Gastrocnemius medialis (tissue), 4 donors: ENCODE data around the gene OTOP3.

Experiments
- POLR2A ChIP-seq, 2 donors: fragments of 450-650 bp; IDR thresholded peaks; one replicate each; pipeline ENCODE4 v1.6.1; 2017; ENCODE audit warnings: antibody characterized with exemption in 2 of 2, mild to moderate bottlenecking in 2 of 2, moderate library complexity in 2 of 2
- TF ChIP-seq, protein P1 (sequence below), 5 experiments: fragments of 450-650 bp in 3 of 5; fragments of 200-600 bp in 2 of 5; sonication (generic) in 2 of 5; IDR thresholded peaks in 4 of 5; conservative IDR thresholded peaks in 1 of 5; 1 replicate in 4 of 5; 2 replicates in 1 of 5; pipeline ENCODE4 v1.5.1; 2016 to 2019; ENCODE audit warnings: antibody characterized with exemption in 5 of 5, mild to moderate bottlenecking in 3 of 5, moderate library complexity in 3 of 5

DNA sequence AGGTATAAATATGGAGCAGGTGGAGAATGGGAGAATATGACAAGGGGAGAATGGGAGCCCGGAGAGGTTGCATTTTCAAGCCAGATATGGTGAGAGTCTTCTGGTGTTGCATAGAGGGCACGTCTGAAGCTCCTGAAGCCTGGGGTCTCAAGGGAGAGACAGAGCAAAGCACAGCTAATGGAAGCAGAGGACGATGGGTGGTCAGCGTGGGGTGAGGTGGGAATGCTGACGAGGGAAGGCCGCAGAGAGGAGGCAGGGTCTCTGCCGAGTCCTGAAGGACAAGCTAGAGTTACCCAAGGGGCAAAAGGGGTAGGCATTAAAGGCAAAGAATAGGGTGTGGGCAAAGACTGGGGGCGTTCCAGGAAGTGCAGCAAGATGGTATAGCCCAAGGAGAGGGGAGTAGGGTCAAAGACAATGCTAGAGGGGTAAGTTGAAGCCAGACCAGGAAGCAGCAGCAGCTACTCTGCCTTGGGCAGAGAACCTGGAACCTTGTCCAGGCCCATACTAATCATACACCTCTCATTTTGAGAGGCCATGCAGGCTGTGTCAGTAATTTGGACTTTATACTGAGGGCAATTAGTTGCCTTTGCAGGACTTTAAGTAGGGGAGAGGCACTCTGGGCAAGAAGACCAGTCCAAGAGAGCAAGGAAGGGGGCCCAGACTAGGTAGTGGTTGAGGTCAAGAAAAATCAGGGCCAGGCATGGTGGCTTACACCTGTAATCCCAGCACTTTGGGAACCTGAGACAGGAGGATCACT lies 2.7 kb downstream of the OTOP3 start:
- TF ChIP-seq, protein P1, sequence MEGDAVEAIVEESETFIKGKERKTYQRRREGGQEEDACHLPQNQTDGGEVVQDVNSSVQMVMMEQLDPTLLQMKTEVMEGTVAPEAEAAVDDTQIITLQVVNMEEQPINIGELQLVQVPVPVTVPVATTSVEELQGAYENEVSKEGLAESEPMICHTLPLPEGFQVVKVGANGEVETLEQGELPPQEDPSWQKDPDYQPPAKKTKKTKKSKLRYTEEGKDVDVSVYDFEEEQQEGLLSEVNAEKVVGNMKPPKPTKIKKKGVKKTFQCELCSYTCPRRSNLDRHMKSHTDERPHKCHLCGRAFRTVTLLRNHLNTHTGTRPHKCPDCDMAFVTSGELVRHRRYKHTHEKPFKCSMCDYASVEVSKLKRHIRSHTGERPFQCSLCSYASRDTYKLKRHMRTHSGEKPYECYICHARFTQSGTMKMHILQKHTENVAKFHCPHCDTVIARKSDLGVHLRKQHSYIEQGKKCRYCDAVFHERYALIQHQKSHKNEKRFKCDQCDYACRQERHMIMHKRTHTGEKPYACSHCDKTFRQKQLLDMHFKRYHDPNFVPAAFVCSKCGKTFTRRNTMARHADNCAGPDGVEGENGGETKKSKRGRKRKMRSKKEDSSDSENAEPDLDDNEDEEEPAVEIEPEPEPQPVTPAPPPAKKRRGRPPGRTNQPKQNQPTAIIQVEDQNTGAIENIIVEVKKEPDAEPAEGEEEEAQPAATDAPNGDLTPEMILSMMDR (IDR thresholded peaks at IDR 0.05 in 4 of 5, conservative IDR thresholded peaks at IDR 0.05 in 1 of 5) = no peak
- TF ChIP-seq POLR2A (IDR thresholded peaks at IDR 0.05) = no peak
